H1 (cell line): Measurements from ENCODE around the gene PRRG2. TPM values are rescaled to one million over a fixed set of nuclear protein-coding genes. Genes with fewer than 3 reads are reported as not detected.

Experiments used
- CTCF ChIA-PET: fragments of 300-600 bp; sonication (Branson Sonifier 250); formaldehyde crosslinking; loops from one replicate; lab custom pipeline; 2021; ENCODE audit not compliant: partially characterized antibody; lab: Charles Lee
- POLR2A ChIA-PET: fragments of 300-600 bp; sonication (Branson Sonifier 250); formaldehyde crosslinking; loops from one replicate; lab custom pipeline; 2021; ENCODE audit warnings: inconsistent platforms; ENCODE audit not compliant: partially characterized antibody; lab: Charles Lee
- DNase-seq, 2 experiments: peaks; one replicate each; pipeline versions ENCODE4 v3.0.0 to v3.0.0-alpha.2; 2010 to 2022; ENCODE audit warnings: low spot score in 2 of 2, low read depth in 1 of 2, mixed read lengths in 1 of 2
- FAIRE-seq: peaks from 2 replicates; lab custom pipeline; 2011; peaks lifted over from hg19 to GRCh38; lab: Jason Lieb, UNC
- H2AFZ ChIP-seq: 2 replicates; pipeline ENCODE4 v1.8.1; 2012; ENCODE audit warnings: low read length, inconsistent platforms
- H2AK5ac ChIP-seq: 2 replicates; pipeline ENCODE4 v1.6.1; 2013; ENCODE audit warnings: low read depth, low read length
- H2BK120ac ChIP-seq: replicated peaks from 2 replicates; pipeline ENCODE3; 2013; ENCODE audit warnings: low read depth, low read length, inconsistent platforms
- H2BK12ac ChIP-seq: 2 replicates; pipeline ENCODE4 v1.6.1; 2013; ENCODE audit warnings: low read depth, low read length
- H2BK15ac ChIP-seq: 2 replicates; pipeline ENCODE4 v1.6.1; 2013; ENCODE audit warnings: low read length
- H2BK20ac ChIP-seq: 2 replicates; pipeline ENCODE4 v1.6.1; 2013; ENCODE audit warnings: low read length
- H2BK5ac ChIP-seq: 2 replicates; pipeline ENCODE4 v1.6.1; 2013; ENCODE audit warnings: low read depth, low read length
- H3K14ac ChIP-seq: 2 replicates; pipeline ENCODE4 v1.6.1; 2013; ENCODE audit warnings: inconsistent platforms; ENCODE audit not compliant: insufficient read length
- H3K18ac ChIP-seq: 2 replicates; pipeline ENCODE4 v1.6.1; 2013; ENCODE audit warnings: low read length; ENCODE audit errors: extremely low read depth
- H3K23ac ChIP-seq: 2 replicates; pipeline ENCODE4 v1.6.1; 2013; ENCODE audit warnings: inconsistent platforms; ENCODE audit not compliant: insufficient read length
- H3K23me2 ChIP-seq: 2 replicates; pipeline ENCODE4 v1.6.1; 2013; ENCODE audit warnings: low read depth, low read length
- H3K27ac ChIP-seq: 2 replicates; pipeline ENCODE4 v1.6.1; 2011; ENCODE audit warnings: low read depth, low read length, inconsistent platforms
- H3K27me3 ChIP-seq, 4 experiments: replicated peaks in 1 of 4; 1 replicate in 1 of 4; 2 replicates in 3 of 4; pipeline versions ENCODE4 v1.6.1 to v1.8.1; 2011 to 2013; ENCODE audit warnings: low read length in 3 of 4, mild to moderate bottlenecking in 3 of 4, inconsistent platforms in 2 of 4, mixed read lengths in 2 of 4, moderate library complexity in 1 of 4; ENCODE audit not compliant: control insufficient read depth in 3 of 4, insufficient read depth in 3 of 4; ENCODE audit errors: extremely low read depth in 1 of 4
- H3K36me3 ChIP-seq, 4 experiments: 2 replicates each; pipeline versions ENCODE4 v1.6.1 to v1.8.1; 2011 to 2013; ENCODE audit warnings: mild to moderate bottlenecking in 4 of 4, low read length in 3 of 4, moderate library complexity in 2 of 4, control low read depth in 1 of 4, inconsistent platforms in 1 of 4; ENCODE audit not compliant: insufficient read depth in 4 of 4, control insufficient read depth in 2 of 4
- H3K4ac ChIP-seq: replicated peaks from 2 replicates; pipeline ENCODE3; 2013; ENCODE audit warnings: low read length, low read depth, mixed read lengths, inconsistent platforms; ENCODE audit not compliant: insufficient read length
- H3K4me1 ChIP-seq, 4 experiments: replicated peaks in 1 of 4; 1 replicate in 1 of 4; 2 replicates in 3 of 4; pipeline versions ENCODE4 v1.6.1 to v1.8.1; 2011 to 2013; ENCODE audit warnings: low read length in 3 of 4, inconsistent platforms in 2 of 4, mixed read lengths in 1 of 4; ENCODE audit not compliant: insufficient read depth in 4 of 4, control insufficient read depth in 3 of 4
- H3K4me2 ChIP-seq, 2 experiments: 2 replicates each; pipeline versions ENCODE4 v1.6.1 to v1.8.1; 2011 to 2013; ENCODE audit warnings: low read depth in 2 of 2, low read length in 2 of 2, control low read depth in 1 of 2, inconsistent platforms in 1 of 2, mild to moderate bottlenecking in 1 of 2; ENCODE audit not compliant: insufficient read depth in 1 of 2
- H3K4me3 ChIP-seq, 4 experiments: fragments of 200-600, 300-600 bp in 1 of 4; sonication (generic), shearing (Covaris generic), sonication (Bioruptor Twin) in 1 of 4; 2 replicates each; pipeline versions ENCODE4 v1.5.1 to v1.8.1; 2011 to 2016; ENCODE audit warnings: low read length in 4 of 4, low read depth in 3 of 4, control low read depth in 2 of 4, inconsistent platforms in 2 of 4, mild to moderate bottlenecking in 2 of 4, mixed read lengths in 1 of 4, moderate library complexity in 1 of 4; ENCODE audit not compliant: insufficient read depth in 2 of 4; ENCODE audit errors: extremely low read depth in 1 of 4
- H3K56ac ChIP-seq: replicated peaks from 2 replicates; pipeline ENCODE3; 2013; ENCODE audit warnings: low read depth, mild to moderate bottlenecking, mixed read lengths, low read length, inconsistent platforms; ENCODE audit not compliant: insufficient read length
- H3K79me1 ChIP-seq: 2 replicates; pipeline ENCODE4 v1.6.1; 2013; ENCODE audit warnings: low read depth, low read length, control low read depth
- H3K79me2 ChIP-seq, 2 experiments: 2 replicates each; pipeline versions ENCODE4 v1.6.1 to v1.8.1; 2012 to 2013; ENCODE audit warnings: low read length in 2 of 2, mild to moderate bottlenecking in 2 of 2, inconsistent platforms in 1 of 2; ENCODE audit not compliant: insufficient read depth in 2 of 2, control insufficient read depth in 1 of 2
- H3K9ac ChIP-seq, 4 experiments: replicated peaks in 1 of 4; 1 replicate in 1 of 4; 2 replicates in 3 of 4; pipeline versions ENCODE4 v1.6.1 to v1.8.1; 2011 to 2013; ENCODE audit warnings: low read depth in 3 of 4, low read length in 3 of 4, control low read depth in 2 of 4, mild to moderate bottlenecking in 2 of 4, moderate library complexity in 2 of 4, inconsistent platforms in 1 of 4; ENCODE audit errors: extremely low read depth in 1 of 4
- H3K9me3 ChIP-seq, 2 experiments: 2 replicates each; pipeline versions ENCODE4 v1.6.1 to v1.8.1; 2012 to 2013; ENCODE audit warnings: mild to moderate bottlenecking in 2 of 2, moderate library complexity in 2 of 2, control low read depth in 1 of 2, inconsistent platforms in 1 of 2, low read depth in 1 of 2, low read length in 1 of 2, mixed read lengths in 1 of 2; ENCODE audit not compliant: insufficient read depth in 2 of 2
- H4K20me1 ChIP-seq, 2 experiments: replicated peaks in 1 of 2; 2 replicates each; pipeline versions ENCODE3 to v1.8.1; 2011 to 2013; ENCODE audit warnings: inconsistent platforms in 2 of 2, low read length in 2 of 2, mild to moderate bottlenecking in 1 of 2; ENCODE audit not compliant: insufficient read depth in 2 of 2, control insufficient read depth in 1 of 2
- H4K5ac ChIP-seq: 2 replicates; pipeline ENCODE4 v1.6.1; 2013; ENCODE audit warnings: low read length, low read depth, mixed read lengths, inconsistent platforms; ENCODE audit not compliant: insufficient read length
- H4K8ac ChIP-seq: 2 replicates; pipeline ENCODE4 v1.8.0; 2013; ENCODE audit warnings: mild to moderate bottlenecking, moderate library complexity, low read length, inconsistent platforms; ENCODE audit not compliant: insufficient read depth; ENCODE audit errors: extremely low read depth
- H4K91ac ChIP-seq: replicated peaks from 2 replicates; pipeline ENCODE3; 2013; ENCODE audit warnings: low read length, mixed read lengths, inconsistent platforms; ENCODE audit not compliant: insufficient read length
- BRCA1 ChIP-seq: IDR thresholded peaks from 2 replicates; pipeline ENCODE4 v1.6.1; 2012; ENCODE audit warnings: low read depth, low read length, improper control_type of control experiment
- KDM1A ChIP-seq: fragments of 200-600, 300-600 bp; sonication (generic); IDR thresholded peaks from 2 replicates; pipeline ENCODE4 v1.7.1; 2016; ENCODE audit warnings: mild to moderate bottlenecking, low read length, borderline replicate concordance
- NANOG ChIP-seq: IDR thresholded peaks from 2 replicates; pipeline ENCODE4 v1.6.1; 2011; ENCODE audit warnings: low read length, low read depth, mild to moderate bottlenecking, inconsistent platforms; ENCODE audit not compliant: insufficient read depth, poor library complexity, severe bottlenecking
- POLR2A ChIP-seq, 2 experiments: IDR thresholded peaks; 1 replicate in 1 of 2; 2 replicates in 1 of 2; pipeline ENCODE4 v1.6.1; 2011; ENCODE audit warnings: low read depth in 2 of 2, low read length in 2 of 2, mild to moderate bottlenecking in 2 of 2; ENCODE audit errors: control extremely low read depth in 1 of 2
- POU5F1 ChIP-seq: IDR thresholded peaks from 2 replicates; pipeline ENCODE4 v1.6.1; 2011; ENCODE audit warnings: low read depth, mild to moderate bottlenecking, low read length, moderate library complexity
- RFX5 ChIP-seq: IDR thresholded peaks from 2 replicates; pipeline ENCODE4 v1.6.1; 2011; ENCODE audit warnings: low read depth, low read length, improper control_type of control experiment, borderline replicate concordance
- RXRA ChIP-seq: IDR thresholded peaks from 2 replicates; pipeline ENCODE4 v1.6.1; 2011; ENCODE audit warnings: low read depth, mild to moderate bottlenecking, low read length, moderate library complexity; ENCODE audit not compliant: insufficient read depth
- SRF ChIP-seq: IDR thresholded peaks from 2 replicates; pipeline ENCODE4 v1.6.1; 2011; ENCODE audit warnings: mild to moderate bottlenecking, low read depth, low read length, moderate library complexity
- TCF12 ChIP-seq: IDR thresholded peaks from 2 replicates; pipeline ENCODE4 v1.6.1; 2011; ENCODE audit warnings: low read depth, mild to moderate bottlenecking, low read length
- WGBS, 2 experiments: shearing (Covaris generic) in 1 of 2; methylation state at CpG; one replicate each; pipeline versions ENCODE4 v1.1.6 to v1.1.7; 2013 to 2015; ENCODE audit warnings: low lambda C conversion rate in 2 of 2, mixed read lengths in 2 of 2, inconsistent platforms in 1 of 2, low coverage in 1 of 2, missing lambda C conversion rate in 1 of 2; ENCODE audit not compliant: insufficient replicate concordance in 2 of 2, insufficient coverage in 1 of 2, insufficient read length in 1 of 2; ENCODE audit errors: extremely low coverage in 1 of 2, missing lambda C conversion rate in 1 of 2; 5-methylcytosine and 5-hydroxymethylcytosine counted together
- polyA plus RNA-seq, 7 experiments: library from polyadenylated mRNA; depleted of rRNA in 3 of 7; stranded (reverse) in 5 of 7; unstranded in 2 of 7; fragments of >200 nt in 5 of 7; fragments of 200-250 nt in 2 of 7; gene quantifications; 1 replicate in 5 of 7; 2 replicates in 1 of 7; 4 replicates in 1 of 7; pipeline versions ENCODE4 v1.2.1 to v1.2.3, GENCODE V29; 2011 to 2013; ENCODE audit warnings: missing spikeins in 2 of 7, mixed read lengths in 2 of 7
- total RNA-seq: library from RNA; stranded (reverse); fragmentation: NEBNext Ultra II Directional; extraction: Animal tissue kit (Norgen Biotek cat#: 25700); gene quantifications from 2 replicates; pipeline ENCODE4 v1.2.1, GENCODE V29; 2021

PRRG2 gene
- total and polyA plus RNA-seq, 2 of the 8 experiments (the other 6 are each of a cell fraction or from before 2014, with no cell fraction given), result 4.1 to 5.6 TPM

GRCh38 chr19:49538643-49539042 lies 42.5 kb upstream of the PRRG2 start:
- Histone ChIP-seq H3K23me2 (peaks cover 7% of the 10 kb centered on the region; the same call in 1 of the 2 replicates), H4K20me1 (peaks cover 0 to 7% of the 10 kb centered on the region in 2 experiments), H4K8ac (no peak overlapping the region), H3K79me1 (no peaks in the 10 kb centered on the region), H3K27me3 (no peaks in the 10 kb centered on the region; a peak in 1 of 7 replicates), H2AK5ac (no peak overlapping the region), H2BK12ac (no peak overlapping the region), H3K36me3 (no peaks in the 10 kb centered on the region; a peak in 1 of 8 replicates), H2BK120ac (no peak overlapping the region), H3K9ac (no peak overlapping the region), H3K4me3 (no peak overlapping the region), H3K4me2 (no peak overlapping the region), H3K14ac (no peak overlapping the region), H3K27ac (no peak overlapping the region), H3K79me2 (no peaks in the 10 kb centered on the region), H2BK20ac (no peak overlapping the region), H3K56ac (no peak overlapping the region), H2AFZ (no peak overlapping the region), H4K91ac (no peak overlapping the region), H3K4ac (no peak overlapping the region), H3K4me1 (peaks cover 0 to 5% (median 0%) of the 10 kb centered on the region in 4 experiments; a peak in 2 of 7 replicates), H3K23ac (no peak overlapping the region), H2BK15ac (no peak overlapping the region), H3K9me3 (no peaks in the 10 kb centered on the region), H4K5ac (no peak overlapping the region), H2BK5ac (no peak overlapping the region), H3K18ac (no peak overlapping the region)
- ChIA-PET POLR2A (interaction anchor here (0.9 to 2.3 kb wide), 2 partner anchors 12 to 25 kb away, joined by 3 to 7 read pairs; no protein-coding TSS in a partner anchor), CTCF (interaction anchor here (0.5 to 5.4 kb wide), 9 partner anchors 8 to 936 kb away, joined by 3 to 33 read pairs (median 4); no protein-coding TSS in a partner anchor)
- FAIRE-seq (no peak), DNase-seq (no peak)
- WGBS, 2 experiments, result 80% methylated on average over 5 of the region's 5 CpGs; no CpG with 5 or more reads in 1 of the 2 experiments
- TF ChIP-seq KDM1A (no peak), RFX5 (no peak), NANOG (no peak), SRF (no peak), RXRA (no peak), BRCA1 (no peak), POU5F1 (no peak), POLR2A (IDR thresholded peaks at IDR 0.05; ENCODE audit: control extremely low read depth in 1 of 2, low read depth in 2 of 2, low read length in 2 of 2) (no peak), TCF12 (no peak)
